ENCODE results near the gene LYSMD4.

The LYSMD4 gene

GRCh38 chr15:99706557-99707303, 26.5 kb downstream of the LYSMD4 start:
- DNase-seq (ENCODE audit: low spot score) (no peak), FAIRE-seq (no peak)

GRCh38 chr15:99704444-99704838, 28.8 kb downstream of the LYSMD4 start:
- FAIRE-seq (peak; percentile 75), DNase-seq (ENCODE audit: low spot score) (peak; percentile 71)

- FAIRE-seq (peak; percentile 79), DNase-seq (ENCODE audit: low spot score) (peak; percentile 63)
Observed at GRCh38 chr15:99703603-99704443, 29.4 kb downstream of the LYSMD4 start.

GRCh38 chr15:99702895-99703602, 30.2 kb downstream of the LYSMD4 start:
- DNase-seq (ENCODE audit: low spot score) = no peak
- no peak for FAIRE-seq

DNA sequence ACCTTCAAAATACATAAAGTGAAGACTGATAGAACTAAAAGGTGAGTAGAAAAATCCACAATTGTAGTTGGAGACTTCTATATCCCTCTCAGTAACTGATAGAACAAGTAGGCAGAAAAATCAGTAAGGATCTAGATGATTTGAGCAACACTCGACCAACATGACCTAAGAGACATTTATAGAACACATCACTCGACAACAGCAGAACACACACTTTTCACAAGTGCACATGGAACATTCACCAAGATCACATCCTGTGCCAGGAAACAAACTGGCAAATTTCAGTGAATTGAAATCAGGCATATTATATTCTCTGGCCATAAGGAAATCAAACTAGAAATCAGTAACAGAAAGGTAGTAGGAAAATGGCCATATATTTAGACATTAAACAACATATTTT, 37.1 kb downstream of the LYSMD4 start:
- FAIRE-seq = no peak

GRCh38 chr15:99692825-99693224, 40.4 kb downstream of the LYSMD4 start:
- FAIRE-seq (no peak), DNase-seq (ENCODE audit: low spot score) (no peak)

More for the DNA sequence above, 37.1 kb downstream of the LYSMD4 start:
- no peak for DNase-seq (ENCODE audit: low spot score)

DNA sequence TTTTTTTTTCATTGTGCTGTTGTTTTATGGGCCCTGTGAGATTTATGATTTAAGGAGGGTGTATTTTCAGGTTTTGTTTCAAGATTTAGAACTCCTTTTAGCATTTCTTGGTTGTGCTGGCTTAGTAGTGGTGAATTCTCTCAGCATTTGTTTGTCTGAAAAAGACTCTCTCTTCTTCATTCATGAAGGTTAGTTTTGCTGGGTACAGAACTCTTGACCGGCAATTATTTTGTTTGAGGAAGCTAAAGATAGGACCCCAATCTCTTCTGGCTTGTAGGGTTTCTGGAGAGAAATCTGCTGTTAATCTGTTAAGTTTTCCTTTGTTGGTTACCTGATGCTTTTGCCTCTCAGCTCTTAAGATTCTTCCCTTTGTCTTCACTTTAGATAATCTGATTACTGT, 46.9 kb downstream of the LYSMD4 start:
- DNase-seq (ENCODE audit: low spot score) (no peak), FAIRE-seq (no peak)

GRCh38 chr15:99683000-99683670, 50.1 kb downstream of the LYSMD4 start:
- no peak for FAIRE-seq
- peak; percentile 77 for DNase-seq (ENCODE audit: low spot score)

- DNase-seq (ENCODE audit: low spot score) = peak; percentile 75
- peak; percentile 83 for FAIRE-seq
Observed at GRCh38 chr15:99682455-99682854, 50.8 kb downstream of the LYSMD4 start.

- no peak for DNase-seq (ENCODE audit: low spot score)
- FAIRE-seq = no peak
Observed at GRCh38 chr15:99681990-99682389, 51.2 kb downstream of the LYSMD4 start.

DNA sequence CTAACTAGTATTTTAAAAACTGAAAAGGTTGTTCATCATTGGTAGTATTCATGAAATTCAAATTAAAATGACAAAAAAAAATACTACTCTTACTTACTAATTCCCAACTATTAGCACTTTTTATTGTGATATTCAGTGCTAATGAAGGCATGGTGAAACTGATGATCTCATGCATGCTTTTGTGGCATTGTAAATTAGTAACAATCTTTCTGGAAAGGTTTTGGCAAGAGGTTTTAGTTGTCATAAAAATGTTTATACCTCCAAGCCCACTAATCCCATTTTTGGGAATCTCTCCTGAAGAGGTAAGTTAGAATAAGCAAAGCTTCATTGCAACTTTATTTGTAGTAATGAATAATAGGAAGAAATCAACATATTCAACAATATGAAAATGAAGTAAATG, 53.0 kb downstream of the LYSMD4 start:
- FAIRE-seq (peak; percentile 32), DNase-seq (ENCODE audit: low spot score) (no peak)

DNA sequence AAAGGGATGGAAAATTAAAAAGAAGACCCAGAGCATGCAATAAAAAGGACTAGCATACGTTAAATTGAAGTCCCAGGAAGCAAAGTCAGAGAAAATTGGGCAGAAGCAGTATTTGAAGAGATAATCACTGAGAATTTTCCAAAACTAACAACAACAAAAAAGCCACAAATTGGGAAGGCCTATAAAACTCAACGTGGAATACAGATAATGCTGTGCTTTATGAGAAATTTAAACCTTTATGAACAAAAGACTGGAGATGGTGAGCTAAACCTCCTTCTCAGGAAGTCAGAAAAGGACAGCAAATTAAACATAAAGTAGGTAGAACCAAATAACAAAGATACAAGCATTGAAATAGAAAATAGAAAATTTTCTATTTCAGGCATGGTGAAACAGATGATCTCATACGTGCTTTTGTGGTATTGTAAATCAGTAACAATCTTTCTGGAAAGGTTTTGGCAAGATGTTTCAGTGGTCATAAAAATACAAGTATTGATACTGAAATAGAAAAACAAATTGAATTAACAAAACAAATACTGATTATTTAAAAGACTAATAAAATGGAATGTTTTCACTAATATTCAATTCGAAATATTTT, 55.6 kb downstream of the LYSMD4 start:
- FAIRE-seq = peak; percentile 91
- DNase-seq (ENCODE audit: low spot score) = peak; percentile 13
